GM19035 (cell line): Measurements from ENCODE around the gene CD247.
"Not testable (repeated sequence)": the region's sequence is repeated elsewhere in the genome, so short reads cannot be mapped to it uniquely, and the experiment has no call there.

Source experiments
- ATAC-seq: cut with Tn5 transposase; IDR thresholded peaks from one replicate; pipeline ENCODE4 v1.9.1; 2021; ENCODE audit not compliant: unreplicated experiment

Gene CD247

GRCh38 chr1:167518331-167518700 lies at the start of gene CD247:
TSS of gene CD247 (minus strand) at chr1:167518529. CDS start at chr1:167518465, 64 bp downstream.
- ATAC-seq, result no peak

- ATAC-seq, result no peak
Observed at GRCh38 chr1:167567663-167568062, 49.3 kb upstream of the CD247 start.

GRCh38 chr1:167566766-167567165 lies 48.4 kb upstream of the CD247 start:
- no peak for ATAC-seq

GRCh38 chr1:167565922-167566321 lies 47.6 kb upstream of the CD247 start:
- ATAC-seq, result no peak

GRCh38 chr1:167564612-167565270 lies 46.4 kb upstream of the CD247 start:
- ATAC-seq, result no peak

GRCh38 chr1:167563579-167564246 lies 45.4 kb upstream of the CD247 start:
- ATAC-seq, result no peak

- no peak for ATAC-seq
Observed at GRCh38 chr1:167562702-167563101, 44.4 kb upstream of the CD247 start.

- ATAC-seq, result no peak
Observed at GRCh38 chr1:167561753-167562152, 43.4 kb upstream of the CD247 start.

GRCh38 chr1:167555971-167556714 lies 37.8 kb upstream of the CD247 start:
- ATAC-seq, result no peak

- not testable (repeated sequence) for ATAC-seq
Observed at GRCh38 chr1:167555072-167555471, 36.7 kb upstream of the CD247 start.

GRCh38 chr1:167554028-167554779 lies 35.9 kb upstream of the CD247 start:
- ATAC-seq, result peak; percentile 24

- peak; percentile 98 for ATAC-seq
Observed at GRCh38 chr1:167553136-167554027, 35.1 kb upstream of the CD247 start, which contains the start of gene CREG1. TSS of gene CREG1 (minus strand) at chr1:167553762.

GRCh38 chr1:167551362-167551761 lies 33.0 kb upstream of the CD247 start:
- ATAC-seq, result no peak

- no peak for ATAC-seq
Observed at GRCh38 chr1:167548059-167548932, 30.0 kb upstream of the CD247 start.

GRCh38 chr1:167546935-167547334 lies 28.6 kb upstream of the CD247 start:
- ATAC-seq, result no peak

- ATAC-seq, result no peak
Observed at GRCh38 chr1:167545349-167545748, 27.0 kb upstream of the CD247 start.

GRCh38 chr1:167544447-167545093 lies 26.2 kb upstream of the CD247 start:
- no peak for ATAC-seq

- no peak for ATAC-seq
Observed at GRCh38 chr1:167543199-167543990, 25.1 kb upstream of the CD247 start.
